OCI-LY7 (cell line): ENCODE data around the gene COQ5.

Experiments used
- EZH2phosphoT487 ChIP-seq: fragments of 200-600 bp; sonication (generic); IDR thresholded peaks from 2 replicates; pipeline ENCODE4 v1.6.1; 2018; ENCODE audit warnings: low read depth, borderline replicate concordance, mild to moderate bottlenecking, mixed run types, antibody characterized with exemption, low read length, moderate library complexity, mixed read lengths
- TF ChIP-seq, protein P1 (sequence below): fragments of 200-600 bp; sonication (generic); conservative IDR thresholded peaks from 2 replicates; pipeline ENCODE4 v1.5.1; 2014; ENCODE audit warnings: mild to moderate bottlenecking, antibody characterized with exemption, low read length, moderate library complexity, mixed read lengths

DNA sequence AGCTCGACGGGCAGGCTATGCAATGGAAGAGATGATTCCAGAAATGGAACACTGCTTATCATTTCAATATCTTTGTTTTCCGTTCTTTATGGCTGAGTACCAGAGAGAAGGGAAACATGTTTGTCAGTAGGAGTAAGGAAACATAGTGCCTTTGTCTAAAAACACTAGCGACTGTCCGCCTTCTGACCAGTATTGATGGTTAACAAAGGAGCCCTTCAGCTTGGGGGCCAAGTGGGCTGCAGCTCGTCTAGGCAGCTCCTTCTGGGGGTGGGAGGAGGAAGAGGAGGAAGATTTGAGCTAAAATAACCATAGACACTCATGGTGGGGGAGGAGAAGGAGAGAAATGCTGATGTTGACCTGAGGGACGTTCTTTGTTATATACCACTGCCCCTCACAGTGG, 15.0 kb downstream of the COQ5 start:
- TF ChIP-seq, protein P1, sequence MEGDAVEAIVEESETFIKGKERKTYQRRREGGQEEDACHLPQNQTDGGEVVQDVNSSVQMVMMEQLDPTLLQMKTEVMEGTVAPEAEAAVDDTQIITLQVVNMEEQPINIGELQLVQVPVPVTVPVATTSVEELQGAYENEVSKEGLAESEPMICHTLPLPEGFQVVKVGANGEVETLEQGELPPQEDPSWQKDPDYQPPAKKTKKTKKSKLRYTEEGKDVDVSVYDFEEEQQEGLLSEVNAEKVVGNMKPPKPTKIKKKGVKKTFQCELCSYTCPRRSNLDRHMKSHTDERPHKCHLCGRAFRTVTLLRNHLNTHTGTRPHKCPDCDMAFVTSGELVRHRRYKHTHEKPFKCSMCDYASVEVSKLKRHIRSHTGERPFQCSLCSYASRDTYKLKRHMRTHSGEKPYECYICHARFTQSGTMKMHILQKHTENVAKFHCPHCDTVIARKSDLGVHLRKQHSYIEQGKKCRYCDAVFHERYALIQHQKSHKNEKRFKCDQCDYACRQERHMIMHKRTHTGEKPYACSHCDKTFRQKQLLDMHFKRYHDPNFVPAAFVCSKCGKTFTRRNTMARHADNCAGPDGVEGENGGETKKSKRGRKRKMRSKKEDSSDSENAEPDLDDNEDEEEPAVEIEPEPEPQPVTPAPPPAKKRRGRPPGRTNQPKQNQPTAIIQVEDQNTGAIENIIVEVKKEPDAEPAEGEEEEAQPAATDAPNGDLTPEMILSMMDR: no peak
- no peak for TF ChIP-seq EZH2phosphoT487
